NT2/D1 (cell line): Measurements from ENCODE around the gene APOB.

ENCODE experiments used
- DNase-seq: peaks from one replicate; pipeline ENCODE4 v3.0.0-alpha.2; 2011; ENCODE audit warnings: low read depth, low spot score
- H3K27me3 ChIP-seq: 2 replicates; pipeline ENCODE4 v1.6.0; 2011; ENCODE audit warnings: mild to moderate bottlenecking; ENCODE audit not compliant: insufficient read length, insufficient read depth
- H3K36me3 ChIP-seq: 2 replicates; pipeline ENCODE4 v1.6.1; 2011; ENCODE audit warnings: mild to moderate bottlenecking, low read length, mixed read lengths; ENCODE audit not compliant: insufficient read depth, insufficient read length
- H3K4me1 ChIP-seq: 2 replicates; pipeline ENCODE4 v1.5.1; 2011; ENCODE audit not compliant: insufficient read depth, insufficient read length
- H3K4me3 ChIP-seq: 2 replicates; pipeline ENCODE4 v1.5.1; 2011; ENCODE audit warnings: low read depth; ENCODE audit not compliant: insufficient read length
- H3K9ac ChIP-seq: 2 replicates; pipeline ENCODE4 v1.6.0; 2011; ENCODE audit warnings: low read depth; ENCODE audit not compliant: insufficient read length
- H3K9me3 ChIP-seq: 2 replicates; pipeline ENCODE4 v1.5.1; 2011; ENCODE audit warnings: mild to moderate bottlenecking, low read length; ENCODE audit not compliant: insufficient read depth
- SUZ12 ChIP-seq: IDR thresholded peaks from 2 replicates; pipeline ENCODE4 v1.6.1; 2011; ENCODE audit not compliant: insufficient read length, insufficient read depth; ENCODE audit errors: extremely low read depth
- YY1 ChIP-seq: IDR thresholded peaks from 2 replicates; pipeline ENCODE4 v1.6.1; 2011; ENCODE audit not compliant: insufficient read length, insufficient read depth
- ZNF274 ChIP-seq: IDR thresholded peaks from 2 replicates; pipeline ENCODE4 v1.6.1; 2011; ENCODE audit warnings: mild to moderate bottlenecking, low read depth, low read length

APOB gene

DNA sequence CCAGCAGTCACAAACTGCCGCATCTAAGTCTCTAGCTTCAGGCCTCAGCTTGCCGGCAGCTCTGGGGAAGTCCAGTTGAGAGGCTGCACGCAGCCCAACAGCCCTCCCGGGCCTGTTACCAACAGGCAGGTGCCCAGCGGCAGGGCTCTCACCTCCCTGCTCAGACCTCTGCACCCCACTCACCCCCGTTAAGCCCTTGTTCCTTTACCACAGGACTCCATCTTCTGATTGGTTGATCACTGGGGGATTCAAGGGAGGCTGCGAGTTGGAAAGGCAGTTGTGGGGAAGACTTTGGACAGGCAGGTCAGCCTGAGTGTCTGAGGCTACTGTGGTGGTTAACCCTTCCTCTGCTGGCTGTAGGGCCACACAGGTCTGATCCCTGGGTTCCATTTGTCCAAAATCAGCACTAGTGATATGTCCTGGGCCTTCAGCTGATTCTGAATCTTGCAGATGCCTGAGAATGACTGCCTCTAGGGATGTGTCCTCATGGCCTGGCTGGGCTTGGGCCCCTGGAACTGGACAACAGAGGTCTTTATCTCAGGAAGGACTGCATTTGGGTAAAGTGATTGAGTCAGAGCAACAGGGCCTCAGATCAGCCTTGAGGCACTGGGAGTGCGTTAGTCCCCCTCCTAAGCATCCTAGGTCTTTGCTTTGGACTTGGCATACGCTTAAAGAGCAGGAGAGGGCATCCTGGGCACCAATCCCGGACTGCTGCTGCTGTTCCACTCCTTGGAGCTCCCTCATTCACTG, 88.4 kb downstream of the APOB start:
- Histone ChIP-seq H3K36me3 (no peaks in the 10 kb centered on the region), H3K9ac (no peak overlapping the region), H3K9me3 (no peaks in the 10 kb centered on the region), H3K4me1 (no peaks in the 10 kb centered on the region), H3K27me3 (peaks cover 2% of the 10 kb centered on the region), H3K4me3 (no peak overlapping the region)
- no peak for TF ChIP-seq ZNF274
- TF ChIP-seq SUZ12, result no peak
- TF ChIP-seq YY1, result no peak
- DNase-seq, result no peak

DNA sequence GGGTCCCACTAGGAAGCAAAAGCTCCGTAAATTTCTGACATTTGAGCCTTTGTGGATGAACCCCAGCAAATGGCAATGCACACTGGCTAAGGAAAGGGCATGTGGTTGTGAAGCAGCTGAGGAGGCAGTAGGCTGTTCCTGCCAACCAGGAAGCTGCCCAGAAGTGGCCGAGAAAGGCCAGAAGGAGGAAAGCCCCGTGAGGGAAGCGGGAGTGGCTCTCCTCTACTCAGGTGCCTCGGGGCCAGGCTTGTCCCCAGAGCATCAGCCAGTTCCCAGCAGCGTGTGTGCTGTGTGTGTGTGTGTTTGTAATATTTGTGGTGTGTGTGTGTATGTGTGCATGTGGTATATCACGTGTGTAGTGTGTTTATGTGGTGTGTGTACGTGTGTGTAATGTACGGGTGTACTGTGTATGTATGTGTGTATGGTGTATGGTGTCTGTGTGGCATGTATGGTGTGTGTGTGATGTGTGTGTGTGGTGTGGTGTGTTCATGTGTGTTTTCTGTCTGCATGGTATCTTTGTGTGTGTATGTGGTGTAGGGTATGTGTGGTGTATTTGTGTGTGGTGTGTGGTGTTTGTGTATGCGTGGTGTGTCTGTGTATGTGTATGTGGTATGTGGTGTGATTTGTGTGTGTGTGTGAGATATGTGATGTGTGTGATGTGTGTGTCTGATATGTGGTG, 90.6 kb downstream of the APOB start:
- Histone ChIP-seq H3K27me3 (peaks cover 2% of the 10 kb centered on the region), H3K9ac (no peak overlapping the region), H3K9me3 (no peaks in the 10 kb centered on the region), H3K4me3 (no peak overlapping the region), H3K4me1 (no peaks in the 10 kb centered on the region), H3K36me3 (no peaks in the 10 kb centered on the region)
- no peak for DNase-seq
- TF ChIP-seq ZNF274, result no peak
- TF ChIP-seq YY1, result no peak
- TF ChIP-seq SUZ12, result no peak
